Activated naive CD4-positive, alpha-beta T cell treated with anti-CD3 and anti-CD28 coated beads, Interleukin-2, amount 10 ng/mL, durations not matched to agents 7 days and 5 days (primary cell): ENCODE data around the gene MAP3K9.
"Not testable (repeated sequence)": the region's sequence is repeated elsewhere in the genome, so short reads cannot be mapped to it uniquely, and the experiment has no call there.

Experiments
- CTCF ChIA-PET: fragments of 350-600 bp; sonication (Branson Sonifier 250); formaldehyde crosslinking; loops from one replicate; lab custom pipeline; 2021; ENCODE audit warnings: antibody characterized with exemption; lab: Charles Lee
- DNase-seq: peaks from one replicate; pipeline ENCODE4 v3.0.0-alpha.2; 2020
- H3K27ac Mint-ChIP-seq: one replicate; pipeline ENCODE4 v1.8.0; 2021; ENCODE audit warnings: mild to moderate bottlenecking, moderate library complexity, mixed read lengths
- H3K27me3 Mint-ChIP-seq: one replicate; pipeline ENCODE4 v1.8.0; 2021; ENCODE audit warnings: mild to moderate bottlenecking, mixed read lengths
- H3K36me3 Mint-ChIP-seq: one replicate; pipeline ENCODE4 v1.8.0; 2021; ENCODE audit warnings: mixed read lengths
- H3K4me1 Mint-ChIP-seq: one replicate; pipeline ENCODE4 v1.8.0; 2021; ENCODE audit warnings: mixed read lengths
- H3K4me3 Mint-ChIP-seq: one replicate; pipeline ENCODE4 v1.8.0; 2021; ENCODE audit warnings: mild to moderate bottlenecking, moderate library complexity, mixed read lengths
- H3K9me3 Mint-ChIP-seq: one replicate; pipeline ENCODE4 v1.8.0; 2021; ENCODE audit warnings: mixed read lengths

MAP3K9 gene

GRCh38 chr14:70809225-70810219 is at the start of gene MAP3K9:
MAP3K9 (minus strand) TSS chr14:70809513; CDS start chr14:70809171, 342 bp downstream.
- Mint-ChIP-seq H3K9me3 (no peaks in the 10 kb centered on the region), H3K36me3 (peaks cover 3% of the 10 kb centered on the region), H3K4me3 (peak within 1 kb of the TSS; percentile 73), H3K27me3 (peaks cover 3% of the 10 kb centered on the region), H3K27ac (peak within 1 kb of the TSS; percentile 87), H3K4me1 (peaks cover 12% of the 10 kb centered on the region)
- peak; percentile 97 for DNase-seq
- CTCF ChIA-PET = interaction anchor here (0.9 to 1.3 kb wide), 6 partner anchors 8 to 79 kb away, joined by 3 to 4 read pairs (median 4); no protein-coding TSS in a partner anchor

GRCh38 chr14:70858641-70859040 is 49.3 kb upstream of the MAP3K9 start:
- Mint-ChIP-seq H3K36me3 (peaks cover 1% of the 10 kb centered on the region), H3K27ac (no peak overlapping the region), H3K4me1 (peaks cover 10% of the 10 kb centered on the region), H3K9me3 (no peaks in the 10 kb centered on the region), H3K27me3 (peaks cover 10% of the 10 kb centered on the region), H3K4me3 (no peak overlapping the region)
- CTCF ChIA-PET = no interaction called here
- no peak for DNase-seq

DNA sequence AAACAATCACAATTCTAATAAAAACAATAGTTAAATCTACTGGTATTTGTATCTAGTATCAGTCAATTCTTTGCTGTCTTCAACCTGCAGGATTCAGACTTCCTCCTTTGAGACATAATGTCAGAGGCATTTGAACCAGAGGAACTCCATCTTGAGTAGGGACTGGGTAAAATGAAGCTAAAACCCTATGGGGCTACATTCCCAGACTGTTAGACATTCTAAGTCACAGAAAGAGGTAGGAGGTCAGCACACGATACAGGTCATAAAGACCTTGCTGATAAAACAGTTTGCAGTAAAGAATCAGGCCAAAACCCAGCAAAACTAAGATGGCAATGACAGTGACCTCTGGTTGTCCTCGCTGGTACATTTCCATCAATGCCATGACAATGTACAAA is 48.2 kb upstream of the MAP3K9 start:
- Mint-ChIP-seq H3K9me3 (no peaks in the 10 kb centered on the region), H3K27ac (no peak overlapping the region), H3K36me3 (peaks cover 1% of the 10 kb centered on the region), H3K4me3 (no peak overlapping the region), H3K4me1 (peaks cover 10% of the 10 kb centered on the region), H3K27me3 (peaks cover 10% of the 10 kb centered on the region)
- CTCF ChIA-PET = no interaction called here
- DNase-seq = no peak

DNA sequence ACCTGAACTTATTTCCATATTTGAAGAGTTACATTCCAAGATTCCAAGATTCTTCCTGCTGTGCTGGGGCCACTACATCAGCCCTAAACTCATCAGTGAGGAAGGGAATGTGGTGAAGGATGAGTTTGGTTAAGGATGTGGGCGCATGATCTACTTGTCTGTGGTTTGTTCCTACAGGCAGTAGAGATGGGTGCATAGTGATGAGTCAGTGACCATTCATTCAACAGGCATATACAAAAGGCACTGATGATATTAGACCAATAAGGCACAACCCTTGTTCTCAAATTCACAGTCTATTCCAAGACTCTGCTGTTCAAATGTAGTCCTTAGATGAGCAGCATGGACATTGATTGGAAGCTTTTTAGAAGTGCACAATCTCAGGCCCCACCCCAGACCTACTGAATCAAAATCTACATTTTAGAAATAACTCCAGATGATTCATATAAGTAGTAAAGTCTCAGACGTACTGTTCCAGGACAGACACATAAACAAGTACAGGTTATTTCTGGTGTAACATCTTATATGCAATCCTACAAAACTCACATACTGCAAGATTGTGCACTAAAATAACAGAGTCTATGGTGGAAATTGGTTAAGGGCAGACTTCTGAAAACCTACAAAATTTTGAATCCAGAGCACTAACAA is 47.7 kb upstream of the MAP3K9 start:
- Mint-ChIP-seq H3K4me1 (peaks cover 10% of the 10 kb centered on the region), H3K4me3 (no peak overlapping the region), H3K36me3 (peaks cover 1% of the 10 kb centered on the region), H3K27me3 (peaks cover 9% of the 10 kb centered on the region), H3K9me3 (no peaks in the 10 kb centered on the region), H3K27ac (no peak overlapping the region)
- CTCF ChIA-PET = no interaction called here
- DNase-seq = peak; percentile 23

GRCh38 chr14:70855486-70855885 is 46.2 kb upstream of the MAP3K9 start:
- peaks cover 8% of the 10 kb centered on the region for H3K4me1 Mint-ChIP-seq
- H3K36me3 Mint-ChIP-seq = no peaks in the 10 kb centered on the region
- CTCF ChIA-PET = interaction anchor here (1.6 kb wide), 1 partner anchor 28 kb away, joined by 3 read pairs; no protein-coding TSS in a partner anchor
- H3K4me3 Mint-ChIP-seq = no peak overlapping the region
- no peak overlapping the region for H3K27ac Mint-ChIP-seq
- peaks cover 4% of the 10 kb centered on the region for H3K27me3 Mint-ChIP-seq
- DNase-seq = no peak
- H3K9me3 Mint-ChIP-seq = no peaks in the 10 kb centered on the region

- CTCF ChIA-PET, H3K9me3 Mint-ChIP-seq, H3K27me3 Mint-ChIP-seq, H3K36me3 Mint-ChIP-seq, DNase-seq, H3K27ac Mint-ChIP-seq, H3K4me3 Mint-ChIP-seq, H3K4me1 Mint-ChIP-seq: not testable (repeated sequence)
Measured at GRCh38 chr14:70853658-70854057, 44.3 kb upstream of the MAP3K9 start.

- Mint-ChIP-seq H3K27me3 (peaks cover 4% of the 10 kb centered on the region), H3K27ac (no peak overlapping the region), H3K9me3 (no peaks in the 10 kb centered on the region), H3K36me3 (no peaks in the 10 kb centered on the region), H3K4me1 (no peaks in the 10 kb centered on the region), H3K4me3 (no peak overlapping the region)
- CTCF ChIA-PET = no interaction called here
- DNase-seq = no peak
Measured at GRCh38 chr14:70847406-70848090, 38.2 kb upstream of the MAP3K9 start.

GRCh38 chr14:70845601-70846000 is 36.3 kb upstream of the MAP3K9 start:
- Mint-ChIP-seq H3K4me3 (no peak overlapping the region), H3K9me3 (no peaks in the 10 kb centered on the region), H3K27ac (peak overlapping the region; percentile 38), H3K36me3 (no peaks in the 10 kb centered on the region), H3K27me3 (peaks cover 17% of the 10 kb centered on the region), H3K4me1 (no peaks in the 10 kb centered on the region)
- CTCF ChIA-PET = no interaction called here
- DNase-seq = no peak

- H3K4me1 Mint-ChIP-seq = no peaks in the 10 kb centered on the region
- no peak overlapping the region for H3K4me3 Mint-ChIP-seq
- no peak for DNase-seq
- H3K27me3 Mint-ChIP-seq = peaks cover 20% of the 10 kb centered on the region
- H3K9me3 Mint-ChIP-seq = no peaks in the 10 kb centered on the region
- H3K27ac Mint-ChIP-seq = no peak overlapping the region
- H3K36me3 Mint-ChIP-seq = no peaks in the 10 kb centered on the region
- CTCF ChIA-PET = no interaction called here
Measured at GRCh38 chr14:70842851-70843462, 33.6 kb upstream of the MAP3K9 start.

GRCh38 chr14:70838076-70838475 is 28.8 kb upstream of the MAP3K9 start:
- DNase-seq = no peak
- no peak overlapping the region for H3K4me3 Mint-ChIP-seq
- H3K27ac Mint-ChIP-seq = no peak overlapping the region
- peaks cover 20% of the 10 kb centered on the region for H3K27me3 Mint-ChIP-seq
- peaks cover 12% of the 10 kb centered on the region for H3K9me3 Mint-ChIP-seq
- CTCF ChIA-PET = no interaction called here
- no peaks in the 10 kb centered on the region for H3K36me3 Mint-ChIP-seq
- no peaks in the 10 kb centered on the region for H3K4me1 Mint-ChIP-seq

- CTCF ChIA-PET = no interaction called here
- Mint-ChIP-seq H3K27me3 (peaks cover 15% of the 10 kb centered on the region), H3K27ac (no peak overlapping the region), H3K9me3 (peaks cover 12% of the 10 kb centered on the region), H3K4me3 (no peak overlapping the region), H3K4me1 (no peaks in the 10 kb centered on the region), H3K36me3 (no peaks in the 10 kb centered on the region)
- DNase-seq = no peak
Measured at GRCh38 chr14:70836946-70837345, 27.6 kb upstream of the MAP3K9 start.

DNA sequence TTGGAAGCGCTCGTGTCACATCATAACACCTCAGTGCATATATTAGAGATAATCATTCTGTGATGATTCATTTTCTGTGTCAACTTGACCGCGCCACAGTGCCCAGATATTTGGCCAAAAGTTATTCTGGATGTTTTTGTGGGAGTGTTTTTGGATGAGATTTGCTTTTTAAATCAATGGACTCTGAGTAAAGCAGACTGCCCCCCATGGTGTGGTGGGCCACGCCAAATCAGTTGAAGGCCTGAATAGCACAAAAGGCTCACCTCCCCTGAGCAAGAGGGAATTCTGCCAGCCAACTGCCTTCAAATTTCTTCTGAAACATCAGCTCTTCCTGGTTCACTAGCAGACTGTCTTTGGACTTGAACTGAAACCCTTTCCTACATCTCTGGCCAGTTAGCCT is 24.6 kb upstream of the MAP3K9 start:
- Mint-ChIP-seq H3K4me1 (no peaks in the 10 kb centered on the region), H3K27ac (no peak overlapping the region), H3K9me3 (peaks cover 12% of the 10 kb centered on the region), H3K4me3 (no peak overlapping the region), H3K36me3 (no peaks in the 10 kb centered on the region), H3K27me3 (no peaks in the 10 kb centered on the region)
- DNase-seq = no peak
- CTCF ChIA-PET = no interaction called here

DNA sequence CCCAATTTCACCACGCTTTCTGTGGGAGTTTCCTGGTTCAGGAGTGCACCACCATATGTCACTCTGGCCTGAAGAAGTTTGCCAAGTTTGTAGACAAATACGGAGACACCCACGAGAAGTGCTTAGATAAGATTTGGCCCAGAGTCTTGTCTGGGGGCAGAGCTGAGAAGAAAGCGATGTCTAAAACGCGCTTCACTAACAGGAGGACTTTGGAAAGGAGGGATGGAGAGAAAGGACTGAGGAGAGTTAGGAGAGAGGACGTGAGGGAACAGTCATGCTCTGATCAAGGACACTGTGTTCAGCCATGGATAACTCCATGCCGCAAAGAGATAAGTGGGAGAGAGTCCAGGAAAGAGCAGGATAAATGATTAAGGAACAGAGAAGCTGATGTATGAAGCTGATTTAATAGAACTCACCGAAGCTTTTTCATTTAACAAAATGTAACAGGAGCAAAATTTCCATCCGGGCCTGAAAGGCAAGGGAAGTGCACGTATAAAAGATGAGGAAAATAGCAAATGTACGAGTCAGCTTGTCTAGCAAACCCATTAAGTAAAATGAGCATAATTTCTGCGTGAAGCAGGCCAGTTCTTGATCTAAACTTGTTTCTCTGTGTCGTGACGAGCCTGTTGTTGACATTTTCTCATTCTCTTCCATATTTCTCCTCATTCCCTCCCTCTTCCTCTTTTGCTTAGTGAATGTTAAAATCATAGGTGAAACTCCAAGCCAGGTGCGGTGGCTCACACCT is 23.4 kb upstream of the MAP3K9 start:
- Mint-ChIP-seq H3K4me3 (no peak overlapping the region), H3K27ac (no peak overlapping the region), H3K9me3 (peaks cover 12% of the 10 kb centered on the region), H3K36me3 (no peaks in the 10 kb centered on the region), H3K27me3 (peaks cover 2% of the 10 kb centered on the region), H3K4me1 (no peaks in the 10 kb centered on the region)
- CTCF ChIA-PET = interaction anchor here (2.3 kb wide), 1 partner anchor 15 kb away, joined by 9 read pairs; no protein-coding TSS in a partner anchor
- DNase-seq = no peak
